ENCODE data around the gene MSH5.

MSH5 gene

GRCh38 chr6:31760790-31761189 lies 21.0 kb downstream of the MSH5 start:
- no peak for DNase-seq (ENCODE audit: low spot score)

DNA sequence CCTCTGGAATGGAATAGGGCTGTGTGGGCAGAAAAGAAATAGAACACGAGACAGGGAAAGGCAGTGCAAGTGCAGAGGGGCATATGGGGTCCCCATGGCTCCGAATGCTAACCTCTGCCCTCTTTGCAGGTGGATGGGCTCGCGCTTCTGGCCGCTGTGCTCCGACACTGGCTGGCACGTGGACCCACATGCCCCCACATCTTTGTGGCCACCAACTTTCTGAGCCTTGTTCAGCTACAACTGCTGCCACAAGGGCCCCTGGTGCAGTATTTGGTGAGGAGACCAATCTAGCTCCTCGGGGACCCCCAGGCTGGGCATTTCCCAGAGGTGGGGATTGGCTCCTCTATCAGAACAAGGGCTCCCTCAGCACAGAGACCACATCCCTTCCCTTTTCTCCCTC lies 21.5 kb downstream of the MSH5 start:
- DNase-seq (ENCODE audit: low spot score), result no peak

DNA sequence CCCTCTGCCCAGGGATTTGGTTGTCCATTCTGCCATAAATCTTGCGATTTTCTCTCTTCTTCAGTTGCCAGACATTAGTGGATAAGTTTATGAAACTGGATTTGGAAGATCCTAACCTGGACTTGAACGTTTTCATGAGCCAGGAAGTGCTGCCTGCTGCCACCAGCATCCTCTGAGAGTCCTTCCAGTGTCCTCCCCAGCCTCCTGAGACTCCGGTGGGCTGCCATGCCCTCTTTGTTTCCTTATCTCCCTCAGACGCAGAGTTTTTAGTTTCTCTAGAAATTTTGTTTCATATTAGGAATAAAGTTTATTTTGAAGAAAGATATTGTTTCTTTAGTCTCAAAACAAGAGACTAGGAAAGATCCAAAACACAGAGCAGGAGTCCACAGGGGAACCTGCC lies 22.6 kb downstream of the MSH5 start, which contains the start of gene SAPCD1:
Gene SAPCD1, plus strand, starts transcription at position 301 of the 400 bp plus-strand sequence. CDS start 399 bp downstream, outside the sequence.
- DNase-seq (ENCODE audit: low spot score), result no peak

- DNase-seq (ENCODE audit: low spot score), result no peak
These were observed 23.2 kb downstream of the MSH5 start for GRCh38 chr6:31762878-31763618.

DNA sequence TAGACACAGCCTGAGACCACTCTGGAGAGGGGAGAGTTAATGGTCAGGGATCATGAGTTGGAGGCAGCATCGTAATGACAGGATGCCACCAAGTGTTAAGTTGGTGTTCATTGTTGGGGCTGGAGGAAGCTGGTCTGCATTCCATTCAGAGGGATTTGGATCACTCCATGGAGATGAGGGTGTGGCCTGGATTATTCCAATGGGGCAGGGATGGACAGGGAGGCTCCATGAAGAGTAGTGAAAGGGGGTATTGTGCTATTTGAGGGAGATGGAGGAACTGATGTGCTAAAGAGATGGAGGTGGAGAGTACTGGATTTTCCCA lies 23.8 kb downstream of the MSH5 start:
- DNase-seq (ENCODE audit: low spot score), result peak; percentile 74

- no peak for DNase-seq (ENCODE audit: low spot score)
These were observed 24.4 kb downstream of the MSH5 start for GRCh38 chr6:31764198-31764597.

GRCh38 chr6:31765559-31765909 lies 25.7 kb downstream of the MSH5 start:
- no peak for DNase-seq (ENCODE audit: low spot score)

DNA sequence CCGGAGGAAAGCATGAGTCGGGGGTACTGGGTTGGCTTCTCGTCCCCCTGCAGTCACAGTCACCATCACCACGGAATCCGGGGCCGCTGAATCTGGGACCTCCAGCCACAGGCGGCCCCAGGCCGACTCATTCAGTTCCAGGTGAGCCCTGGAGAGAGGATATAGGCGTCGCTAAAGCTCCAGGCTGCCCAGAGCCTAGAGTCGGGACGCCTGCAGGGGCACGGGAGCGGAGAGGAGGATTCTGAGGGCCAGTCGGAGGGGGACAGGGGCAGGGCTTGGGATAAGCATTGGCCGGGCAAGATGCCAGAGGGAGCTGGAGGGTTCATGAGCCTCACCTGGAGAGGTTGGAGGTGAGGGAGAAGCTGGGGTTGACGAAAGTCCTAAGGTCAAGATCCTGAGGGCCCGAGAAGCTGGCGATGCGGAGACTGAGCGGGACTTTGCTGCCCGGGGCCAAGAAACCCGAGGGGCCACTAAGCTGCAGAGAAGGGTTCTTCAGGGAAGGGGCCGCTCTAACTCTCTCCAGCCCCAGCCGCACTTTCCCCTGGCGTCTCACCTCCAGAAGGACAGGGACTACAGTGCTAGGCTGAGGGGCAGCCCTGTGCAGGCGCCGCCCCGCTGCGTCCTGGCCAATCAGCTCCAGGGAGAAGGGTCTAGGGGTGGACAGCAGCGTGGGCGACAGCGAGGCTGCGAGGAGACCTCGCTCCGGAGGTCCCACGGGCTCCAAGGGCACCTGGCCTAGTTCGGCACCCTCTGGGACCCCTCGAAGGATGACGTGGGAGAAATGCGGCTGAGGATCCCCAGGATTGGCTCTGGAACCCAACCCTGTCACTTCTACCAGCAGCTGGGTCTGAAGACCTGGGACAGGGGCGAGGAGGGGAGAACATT lies 26.3 kb downstream of the MSH5 start:
- DNase-seq (ENCODE audit: low spot score), result no peak

GRCh38 chr6:31767096-31767645 lies 27.4 kb downstream of the MSH5 start:
- DNase-seq (ENCODE audit: low spot score), result no peak

DNA sequence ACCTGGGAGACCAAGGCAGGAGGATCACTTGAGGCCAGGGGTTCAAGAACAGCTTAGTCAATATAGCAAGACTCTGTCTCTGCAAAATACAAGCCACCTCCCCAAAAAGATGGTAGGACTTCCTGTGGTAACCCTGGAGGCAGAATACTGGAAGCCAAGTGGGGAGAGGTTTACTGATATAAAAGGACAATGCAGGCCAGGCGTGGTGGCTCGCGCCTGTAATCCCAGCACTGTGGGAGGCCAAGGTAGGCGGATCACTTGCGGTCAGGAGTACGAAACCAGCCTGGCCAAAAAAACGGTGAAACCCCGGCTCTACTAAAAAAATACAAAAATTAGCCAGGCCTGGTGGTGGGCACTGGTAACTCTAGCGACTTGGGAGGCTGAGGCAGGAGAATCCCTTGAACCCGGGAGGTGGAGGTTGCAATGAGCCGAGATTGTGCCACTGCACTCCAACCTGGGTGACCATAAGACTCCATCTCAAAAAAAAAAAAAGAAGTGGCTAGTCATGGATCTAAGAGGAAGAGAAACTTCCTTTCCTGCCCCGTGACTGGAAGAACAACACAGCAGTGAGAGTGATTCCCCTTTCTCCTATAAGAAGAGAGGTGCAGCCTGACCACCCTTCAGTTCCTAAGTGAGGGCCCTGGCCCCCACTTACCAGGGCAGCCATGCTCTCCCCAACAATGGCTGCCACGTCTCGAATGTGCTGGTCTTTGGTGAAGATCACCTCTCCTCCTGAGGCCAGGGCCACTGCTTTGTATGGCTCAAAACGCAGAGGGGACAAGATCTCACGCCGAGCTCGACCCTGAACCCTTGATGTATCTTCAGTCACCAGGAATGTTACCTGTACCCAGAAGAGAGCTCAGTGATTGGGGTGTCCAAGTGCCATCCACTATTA lies 28.8 kb downstream of the MSH5 start:
- DNase-seq (ENCODE audit: low spot score), result no peak

GRCh38 chr6:31769684-31770371 lies 30.0 kb downstream of the MSH5 start:
- DNase-seq (ENCODE audit: low spot score), result peak; percentile 53

GRCh38 chr6:31770860-31771259 lies 31.1 kb downstream of the MSH5 start:
- DNase-seq (ENCODE audit: low spot score), result no peak

GRCh38 chr6:31771992-31772358 lies 32.2 kb downstream of the MSH5 start:
- no peak for DNase-seq (ENCODE audit: low spot score)

DNA sequence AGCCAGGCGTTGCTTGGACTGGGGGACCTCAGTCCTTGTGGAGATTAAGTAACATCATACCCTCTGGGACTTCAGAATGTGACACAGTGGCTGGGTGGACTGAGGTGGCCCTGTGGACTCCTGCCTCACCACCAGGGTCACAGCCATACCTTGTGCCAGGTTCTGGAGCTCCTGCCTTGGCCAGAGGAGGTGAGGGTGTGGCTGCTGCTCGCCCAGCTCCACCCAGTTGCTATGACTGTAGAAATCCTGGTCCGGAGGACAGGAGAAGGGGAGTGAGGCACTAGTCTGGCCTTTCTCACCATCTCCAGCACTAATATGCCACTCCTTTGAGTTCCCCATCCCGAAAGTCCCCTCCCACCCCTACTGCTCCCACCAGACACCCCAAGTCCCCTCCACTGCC lies 35.4 kb downstream of the MSH5 start:
- no peak for DNase-seq (ENCODE audit: low spot score)

GRCh38 chr6:31775633-31776484 lies 36.1 kb downstream of the MSH5 start:
- no peak for DNase-seq (ENCODE audit: low spot score)

DNA sequence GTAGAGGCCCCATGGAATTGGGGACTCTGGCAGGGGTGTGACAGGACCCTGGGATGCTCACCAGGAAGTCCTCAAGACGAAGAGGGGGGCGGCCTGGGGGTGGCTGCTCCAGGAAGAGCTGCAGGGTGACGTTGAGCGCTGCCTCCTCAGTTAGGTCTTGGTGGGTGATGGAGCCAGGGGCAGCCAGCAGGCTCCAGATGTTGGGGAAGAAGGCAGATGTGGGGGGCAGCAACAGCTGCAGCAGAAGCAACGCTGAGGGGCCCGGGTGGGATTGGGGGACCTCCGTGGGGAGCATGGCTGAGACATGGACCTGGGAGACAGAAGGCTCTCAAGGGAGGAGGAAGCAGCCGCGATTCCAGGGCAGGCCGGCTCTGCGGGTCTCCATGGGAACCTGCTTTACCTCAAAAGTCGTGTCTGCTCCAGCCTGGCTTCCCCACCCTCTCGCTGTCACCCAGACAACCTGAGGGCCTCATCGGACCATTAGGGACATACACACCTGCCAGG lies 36.7 kb downstream of the MSH5 start:
- DNase-seq (ENCODE audit: low spot score), result no peak

GRCh38 chr6:31776989-31777666 lies 37.3 kb downstream of the MSH5 start, which contains the start of gene VWA7:
VWA7 (minus strand) TSS chr6:31777328; CDS start chr6:31776779, 549 bp downstream.
- peak; percentile 66 for DNase-seq (ENCODE audit: low spot score)

GRCh38 chr6:31777667-31778050 lies 37.9 kb downstream of the MSH5 start:
- DNase-seq (ENCODE audit: low spot score), result no peak

DNA sequence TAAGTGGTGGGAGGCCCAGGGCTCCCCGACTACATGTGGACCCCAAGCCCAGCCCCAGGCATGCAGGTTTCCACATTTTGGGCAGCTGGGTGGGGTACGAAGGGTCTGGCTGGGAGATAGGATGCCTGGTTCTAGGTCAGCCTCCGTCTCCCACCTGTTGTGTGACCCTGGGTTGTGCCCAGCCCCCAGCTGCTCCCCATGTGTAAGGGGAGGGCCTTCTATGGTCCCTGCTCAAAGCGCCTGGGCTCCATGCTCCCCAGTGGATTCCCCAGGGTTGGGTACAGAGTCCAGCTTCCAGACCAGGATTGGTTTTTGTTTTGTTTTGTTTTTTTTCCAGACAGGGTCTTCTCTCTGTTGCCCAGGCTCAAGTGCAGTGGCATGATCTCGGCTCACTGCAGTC lies 38.4 kb downstream of the MSH5 start:
- DNase-seq (ENCODE audit: low spot score), result no peak

Measured in cerebellar cortex (tissue), 1 donor.